Endothelial cell of umbilical vein (primary cell): ENCODE data around the gene LTF. TPM values are rescaled to one million over a fixed set of nuclear protein-coding genes. Genes with fewer than 3 reads are reported as not detected.

Experiments used
- BruUV-seq: library from RNA; stranded (reverse); fragments of 400-500 nt; replicated peaks from 2 replicates; lab custom pipeline; 2021; lab: Mats Ljungman, UMichigan
- CTCF ChIA-PET: fragments of 300-600, 350-600 bp; sonication (Branson Sonifier 250); formaldehyde crosslinking; loops from one replicate; lab custom pipeline; 2021; ENCODE audit warnings: antibody characterized with exemption, inconsistent platforms; lab: Charles Lee
- POLR2A ChIA-PET: fragments of 300-600, 350-600 bp; sonication (Branson Sonifier 250); formaldehyde crosslinking; loops from one replicate; lab custom pipeline; 2021; ENCODE audit warnings: antibody characterized with exemption, inconsistent platforms; lab: Charles Lee
- DNase-seq: peaks from one replicate; pipeline ENCODE4 v3.0.0-alpha.2; 2011; ENCODE audit warnings: low read depth, low spot score
- FAIRE-seq: peaks from 2 replicates; lab custom pipeline; 2011; peaks lifted over from hg19 to GRCh38; lab: Jason Lieb, UNC
- H2AFZ ChIP-seq: 2 replicates; pipeline ENCODE4 v1.6.0; 2012; ENCODE audit warnings: low read depth, low read length, control low read depth, inconsistent platforms
- H3K27ac ChIP-seq: 2 replicates; pipeline ENCODE4 v1.5.1; 2011; ENCODE audit warnings: low read depth, mild to moderate bottlenecking, control low read depth, low read length, moderate library complexity; ENCODE audit not compliant: insufficient read depth
- H3K27me3 ChIP-seq, 2 experiments: 2 replicates each; pipeline versions ENCODE4 v1.6.0 to v1.6.1; 2011; ENCODE audit warnings: low read length in 2 of 2, mixed read lengths in 1 of 2; ENCODE audit not compliant: control insufficient read depth in 2 of 2, insufficient read depth in 2 of 2
- H3K36me3 ChIP-seq, 2 experiments: 2 replicates in 1 of 2; 3 replicates in 1 of 2; pipeline ENCODE4 v1.5.1; 2011; ENCODE audit warnings: low read length in 2 of 2, mild to moderate bottlenecking in 1 of 2, moderate library complexity in 1 of 2; ENCODE audit not compliant: control insufficient read depth in 2 of 2, insufficient read depth in 2 of 2; ENCODE audit errors: extremely low read depth in 1 of 2
- H3K4me1 ChIP-seq: 3 replicates; pipeline ENCODE4 v1.5.1; 2011; ENCODE audit warnings: mild to moderate bottlenecking, low read length; ENCODE audit not compliant: control insufficient read depth, insufficient read depth; ENCODE audit errors: extremely low read depth
- H3K4me2 ChIP-seq: 2 replicates; pipeline ENCODE4 v1.6.1; 2011; ENCODE audit warnings: low read length, control low read depth, mixed read lengths; ENCODE audit not compliant: insufficient read depth
- H3K4me3 ChIP-seq, 3 experiments: fragments of 200-600 bp in 1 of 3; sonication (generic), shearing (Covaris generic) in 1 of 3; replicated peaks in 1 of 3; 2 replicates each; pipeline ENCODE4 v1.5.1; 2011 to 2016; ENCODE audit warnings: control low read depth in 3 of 3, low read length in 3 of 3, mild to moderate bottlenecking in 2 of 3, inconsistent platforms in 1 of 3, low read depth in 1 of 3, moderate library complexity in 1 of 3; ENCODE audit not compliant: insufficient read depth in 1 of 3
- H3K79me2 ChIP-seq: 2 replicates; pipeline ENCODE4 v1.6.0; 2012; ENCODE audit warnings: low read length, inconsistent platforms; ENCODE audit not compliant: control insufficient read depth, insufficient read depth
- H3K9ac ChIP-seq: replicated peaks from 2 replicates; pipeline ENCODE3; 2011; ENCODE audit warnings: low read length, control low read depth; ENCODE audit not compliant: insufficient read depth; ENCODE audit errors: extremely low read depth
- H3K9me1 ChIP-seq: replicated peaks from 3 replicates; pipeline ENCODE4 v1.6.0; 2011; ENCODE audit warnings: mild to moderate bottlenecking, low read length; ENCODE audit not compliant: control insufficient read depth, insufficient read depth; ENCODE audit errors: extremely low read depth
- H3K9me3 ChIP-seq: replicated peaks from 2 replicates; pipeline ENCODE4 v1.5.1; 2012; ENCODE audit warnings: low read length, inconsistent platforms; ENCODE audit not compliant: control insufficient read depth, insufficient read depth
- H4K20me1 ChIP-seq: replicated peaks from 2 replicates; pipeline ENCODE3; 2011; ENCODE audit warnings: mild to moderate bottlenecking, low read length; ENCODE audit not compliant: control insufficient read depth, insufficient read depth; ENCODE audit errors: extremely low read depth
- CTCF ChIP-seq, 2 donors: IDR thresholded peaks; 1 replicate in 1 of 2; 2 replicates in 1 of 2; pipeline ENCODE4 v1.5.1; 2011; ENCODE audit warnings: low read length in 2 of 2, mild to moderate bottlenecking in 2 of 2, moderate library complexity in 2 of 2, control low read depth in 1 of 2, inconsistent platforms in 1 of 2, low read depth in 1 of 2; ENCODE audit not compliant: insufficient read depth in 1 of 2; ENCODE audit errors: extremely low read depth in 1 of 2
- EZH2 ChIP-seq: IDR thresholded peaks from 2 replicates; pipeline ENCODE4 v1.6.1; 2012; ENCODE audit warnings: borderline replicate concordance, low read depth, mild to moderate bottlenecking, moderate library complexity, low read length, inconsistent platforms; ENCODE audit not compliant: severe bottlenecking
- FOS ChIP-seq: IDR thresholded peaks from 2 replicates; pipeline ENCODE4 v1.6.1; 2011; ENCODE audit warnings: mild to moderate bottlenecking, low read length, moderate library complexity, borderline replicate concordance; ENCODE audit not compliant: insufficient read depth
- GATA2 ChIP-seq: IDR thresholded peaks from 2 replicates; pipeline ENCODE4 v1.7.0; 2011; ENCODE audit warnings: low read depth, mild to moderate bottlenecking, moderate library complexity, mixed read lengths, low read length; ENCODE audit not compliant: insufficient read length, insufficient read depth
- JUN ChIP-seq: IDR thresholded peaks from 2 replicates; pipeline ENCODE4 v1.6.1; 2011; ENCODE audit warnings: borderline replicate concordance, low read depth; ENCODE audit not compliant: insufficient read length, insufficient read depth
- MAX ChIP-seq: IDR thresholded peaks from 2 replicates; pipeline ENCODE4 v1.6.1; 2011; ENCODE audit not compliant: insufficient read depth, insufficient read length
- MYC ChIP-seq: IDR thresholded peaks from one replicate; pipeline ENCODE4 v1.6.1; 2011; ENCODE audit warnings: mild to moderate bottlenecking, low read depth, low read length
- POLR2A ChIP-seq: IDR thresholded peaks from 2 replicates; pipeline ENCODE4 v1.6.1; 2012; ENCODE audit warnings: low read depth, mild to moderate bottlenecking, control low read depth, low read length
- POLR2AphosphoS5 ChIP-seq: IDR thresholded peaks from 2 replicates; pipeline ENCODE4 v1.6.1; 2012; ENCODE audit warnings: low read depth, mild to moderate bottlenecking, control low read depth, low read length, moderate library complexity; ENCODE audit not compliant: insufficient read depth
- dilution Hi-C: fragments of 300-500 bp; cut with MboI; formaldehyde crosslinking; loops from one replicate; pipeline ENCODE4 v1.15.0; 2019; ENCODE audit warnings: low sequenced_read_pairs; ENCODE audit not compliant: extremely low pct_ligation_motif_present
- intact Hi-C: fragments of 100-400 bp; cut with micrococcal nuclease; formaldehyde crosslinking; loops from one replicate; pipeline ENCODE4 v1.10.0; 2022
- polyA plus RNA-seq, 4 experiments: library from polyadenylated mRNA; depleted of rRNA in 3 of 4; stranded (reverse) in 3 of 4; unstranded in 1 of 4; fragments of >200 nt; gene quantifications; 2 replicates each; pipeline versions ENCODE4 v1.2.1 to v1.2.3, GENCODE V29; 2011 to 2012; ENCODE audit warnings: missing spikeins in 1 of 4
- total RNA-seq: library from RNA; stranded (reverse); gene quantifications from 2 replicates; pipeline ENCODE4 v1.2.3, GENCODE V29; 2021

The LTF gene
- total and polyA plus RNA-seq, 2 donors (not counting 3 experiments of a cell fraction or from before 2014, with no cell fraction given) = not detected

- no peak overlapping the region for H3K27ac ChIP-seq
- no peak for FAIRE-seq
- peaks cover 0 to 2% of the 10 kb centered on the region in 2 experiments for H3K27me3 ChIP-seq
- ChIA-PET POLR2A (no interaction called here), CTCF (interaction anchor here (1.1 to 8.1 kb wide), 5 partner anchors 12 to 120 kb away, joined by 4 to 52 read pairs (median 10); partner anchors contain the start of gene RTP3)
- no peaks in the 10 kb centered on the region for H4K20me1 ChIP-seq
- no peak overlapping the region for H3K4me2 ChIP-seq
- no TSS peak for BruUV-seq
- TF ChIP-seq MAX = no peak
- TF ChIP-seq EZH2 = no peak
- TF ChIP-seq POLR2AphosphoS5 = no peak
- no peak for TF ChIP-seq POLR2A
- no peak for TF ChIP-seq MYC
- no peak for TF ChIP-seq GATA2
- TF ChIP-seq CTCF (IDR thresholded peaks at IDR 0.05; ENCODE audit: extremely low read depth in 1 of 2, insufficient read depth in 1 of 2, low read depth in 1 of 2, low read length in 2 of 2) = no peak
- no peak for TF ChIP-seq JUN
- TF ChIP-seq FOS = no peak
- intact Hi-C loops (no loop called here), dilution Hi-C loops (no loop called here)
- H3K9me1 ChIP-seq = no peaks in the 10 kb centered on the region
- no peaks in the 10 kb centered on the region for H3K4me1 ChIP-seq
- H3K9me3 ChIP-seq = no peaks in the 10 kb centered on the region
- no peaks in the 10 kb centered on the region for H3K36me3 ChIP-seq
- H2AFZ ChIP-seq = no peak overlapping the region
- no peak overlapping the region for H3K4me3 ChIP-seq
- no peak overlapping the region for H3K9ac ChIP-seq
- no peaks in the 10 kb centered on the region for H3K79me2 ChIP-seq
- DNase-seq = no peak
Measured at GRCh38 chr3:46509661-46510187, 45.0 kb upstream of the LTF start.
